Neural cell (in vitro differentiated cells): ENCODE measurements around the gene PAPOLA. TPM values are rescaled to one million over a fixed set of nuclear protein-coding genes. Genes with fewer than 3 reads are reported as not detected.
A peak's percentile ranks its signal among the peaks of the same experiment; 100 is the strongest.
"Not testable (repeated sequence)": the region's sequence is repeated elsewhere in the genome, so short reads cannot be mapped to it uniquely, and the experiment has no call there.

Experiments
- H2AFZ ChIP-seq: fragments of 200-600, 300-800 bp; sonication (generic), shearing (Covaris generic); 2 replicates; pipeline ENCODE4 v1.6.0; 2014; ENCODE audit warnings: low read depth, mild to moderate bottlenecking, antibody characterized with exemption, low read length, moderate library complexity
- H3F3A ChIP-seq: fragments of 200-600 bp; shearing (Covaris generic); 2 replicates; pipeline ENCODE4 v1.6.1; 2016; ENCODE audit warnings: mild to moderate bottlenecking, moderate library complexity, mixed read lengths, antibody characterized with exemption, low read length; ENCODE audit not compliant: insufficient read depth, poor library complexity, severe bottlenecking
- H3K27ac ChIP-seq: fragments of 200-600, 300-800 bp; sonication (generic), shearing (Covaris generic); 2 replicates; pipeline ENCODE4 v1.5.1; 2014; ENCODE audit warnings: mild to moderate bottlenecking, low read length, moderate library complexity
- H3K27me3 ChIP-seq: fragments of 300-800, 200-600 bp; sonication (generic), shearing (Covaris generic); 2 replicates; pipeline ENCODE4 v1.6.0; 2014; ENCODE audit warnings: mild to moderate bottlenecking, low read depth, low read length, moderate library complexity; ENCODE audit not compliant: insufficient read depth
- H3K36me3 ChIP-seq: fragments of 300-800, 200-600 bp; sonication (generic), shearing (Covaris generic); 2 replicates; pipeline ENCODE4 v1.5.1; 2014; ENCODE audit warnings: mild to moderate bottlenecking, antibody characterized with exemption, low read length, moderate library complexity; ENCODE audit not compliant: insufficient read depth
- H3K4me2 ChIP-seq: fragments of 300-800, 200-600 bp; sonication (generic), shearing (Covaris generic); 2 replicates; pipeline ENCODE4 v1.6.0; 2014; ENCODE audit warnings: mild to moderate bottlenecking, low read length
- H3K4me3 ChIP-seq: fragments of 300-800, 200-600 bp; sonication (generic), shearing (Covaris generic); 2 replicates; pipeline ENCODE4 v1.5.1; 2014; ENCODE audit warnings: mild to moderate bottlenecking, low read length, moderate library complexity
- H3K79me2 ChIP-seq: fragments of 200-600 bp; shearing (Covaris generic); replicated peaks from 2 replicates; pipeline ENCODE4 v1.6.0; 2014; ENCODE audit warnings: mild to moderate bottlenecking, low read length, moderate library complexity; ENCODE audit not compliant: insufficient read depth
- H3K9ac ChIP-seq: fragments of 300-800, 200-600 bp; sonication (generic), shearing (Covaris generic); 2 replicates; pipeline ENCODE4 v1.6.1; 2016; ENCODE audit warnings: mild to moderate bottlenecking, low read length, mixed read lengths
- H3K9me2 ChIP-seq: fragments of 200-600 bp; shearing (Covaris generic); 2 replicates; pipeline ENCODE4 v1.6.1; 2016; ENCODE audit warnings: mild to moderate bottlenecking, low read length, mixed read lengths; ENCODE audit not compliant: insufficient read depth
- H3K9me3 ChIP-seq: fragments of 200-600, 300-800 bp; sonication (generic), shearing (Covaris generic); 2 replicates; pipeline ENCODE4 v1.6.1; 2016; ENCODE audit warnings: mild to moderate bottlenecking, mixed run types, low read length, moderate library complexity, mixed read lengths
- H4K20me1 ChIP-seq: fragments of 200-600 bp; shearing (Covaris generic); 2 replicates; pipeline ENCODE4 v1.6.1; 2016; ENCODE audit warnings: mild to moderate bottlenecking, mixed run types; ENCODE audit not compliant: insufficient read depth
- EP300 ChIP-seq: fragments of 450-650 bp; conservative IDR thresholded peaks from 2 replicates; pipeline ENCODE4 v1.6.1; 2014; ENCODE audit warnings: antibody characterized with exemption, mild to moderate bottlenecking, moderate library complexity; ENCODE audit not compliant: poor library complexity, severe bottlenecking
- EZH2 ChIP-seq: fragments of 200-600, 300-800 bp; shearing (Covaris generic), sonication (generic); IDR thresholded peaks from 2 replicates; pipeline ENCODE4 v1.6.1; 2014; ENCODE audit warnings: antibody characterized with exemption, low read length, borderline replicate concordance, mild to moderate bottlenecking; ENCODE audit not compliant: insufficient read depth, poor library complexity, severe bottlenecking
- MXI1 ChIP-seq: fragments of 450-650 bp; conservative IDR thresholded peaks from 2 replicates; pipeline ENCODE4 v1.6.1; 2014; ENCODE audit warnings: antibody characterized with exemption, mild to moderate bottlenecking; ENCODE audit not compliant: poor library complexity, severe bottlenecking
- POLR2AphosphoS5 ChIP-seq: IDR thresholded peaks from 2 replicates; pipeline ENCODE4 v1.6.1; 2012
- RAD21 ChIP-seq: fragments of 450-650 bp; conservative IDR thresholded peaks from 2 replicates; pipeline ENCODE4 v1.6.1; 2014; ENCODE audit warnings: antibody characterized with exemption, mild to moderate bottlenecking, moderate library complexity
- SMC3 ChIP-seq: fragments of 450-650 bp; conservative IDR thresholded peaks from 2 replicates; pipeline ENCODE4 v1.6.1; 2014; ENCODE audit warnings: antibody characterized with exemption, mild to moderate bottlenecking, moderate library complexity; ENCODE audit not compliant: poor library complexity
- TAF1 ChIP-seq: IDR thresholded peaks from 2 replicates; pipeline ENCODE4 v1.6.1; 2012; ENCODE audit warnings: low read depth
- polyA plus RNA-seq: library from polyadenylated mRNA; depleted of rRNA; stranded (reverse); fragments of >200 nt; gene quantifications from 2 replicates; pipeline ENCODE4 v1.2.3, GENCODE V29; 2014
- TF ChIP-seq, protein P1 (sequence below): IDR thresholded peaks from 2 replicates; pipeline ENCODE4 v1.6.1; 2012; ENCODE audit warnings: borderline replicate concordance
- TF ChIP-seq, protein P2 (sequence below): fragments of 450-650 bp; IDR thresholded peaks from 2 replicates; pipeline ENCODE4 v1.5.1; 2014; ENCODE audit warnings: antibody characterized with exemption, mild to moderate bottlenecking, moderate library complexity; ENCODE audit not compliant: poor library complexity, severe bottlenecking

Gene PAPOLA
- polyA plus RNA-seq, 1 donor from 2014 or later: 150 TPM

DNA sequence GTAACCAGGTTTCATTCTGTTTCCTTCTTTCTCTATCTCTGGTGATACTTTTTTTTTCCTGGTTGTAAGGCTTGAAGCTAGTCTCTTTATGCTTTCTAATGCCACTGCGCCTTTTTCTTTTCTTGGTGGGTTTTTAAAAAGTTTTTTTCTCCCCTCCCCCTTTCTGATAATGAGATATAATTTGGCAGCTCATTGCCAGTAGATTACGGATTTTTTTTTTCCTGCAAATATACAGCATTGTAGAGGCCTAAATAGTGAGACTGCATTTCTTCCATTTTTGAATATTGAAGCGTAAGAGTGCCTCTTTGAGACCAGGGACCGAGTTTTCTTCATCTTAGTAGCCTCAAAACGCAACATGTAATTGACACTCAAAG lies 1.1 kb downstream of the PAPOLA start:
- Histone ChIP-seq H3K4me3 (peak overlapping the region; percentile 89), H3K36me3 (no peaks in the 10 kb centered on the region), H4K20me1 (no peaks in the 10 kb centered on the region), H3K4me2 (peak overlapping the region; percentile 75), H3K79me2 (peaks cover 57% of the 10 kb centered on the region), H3F3A (no peaks in the 10 kb centered on the region), H3K27ac (peak overlapping the region; percentile 91), H3K27me3 (no peaks in the 10 kb centered on the region), H3K9me3 (no peaks in the 10 kb centered on the region), H2AFZ (no peak overlapping the region), H3K9me2 (no peaks in the 10 kb centered on the region), H3K9ac (peak overlapping the region; percentile 94)
- TF ChIP-seq EP300 (no peak), MXI1 (no peak), EZH2 (no peak), SMC3 (no peak), RAD21 (no peak), POLR2AphosphoS5 (no peak), TAF1 (no peak)
- TF ChIP-seq, protein P1, sequence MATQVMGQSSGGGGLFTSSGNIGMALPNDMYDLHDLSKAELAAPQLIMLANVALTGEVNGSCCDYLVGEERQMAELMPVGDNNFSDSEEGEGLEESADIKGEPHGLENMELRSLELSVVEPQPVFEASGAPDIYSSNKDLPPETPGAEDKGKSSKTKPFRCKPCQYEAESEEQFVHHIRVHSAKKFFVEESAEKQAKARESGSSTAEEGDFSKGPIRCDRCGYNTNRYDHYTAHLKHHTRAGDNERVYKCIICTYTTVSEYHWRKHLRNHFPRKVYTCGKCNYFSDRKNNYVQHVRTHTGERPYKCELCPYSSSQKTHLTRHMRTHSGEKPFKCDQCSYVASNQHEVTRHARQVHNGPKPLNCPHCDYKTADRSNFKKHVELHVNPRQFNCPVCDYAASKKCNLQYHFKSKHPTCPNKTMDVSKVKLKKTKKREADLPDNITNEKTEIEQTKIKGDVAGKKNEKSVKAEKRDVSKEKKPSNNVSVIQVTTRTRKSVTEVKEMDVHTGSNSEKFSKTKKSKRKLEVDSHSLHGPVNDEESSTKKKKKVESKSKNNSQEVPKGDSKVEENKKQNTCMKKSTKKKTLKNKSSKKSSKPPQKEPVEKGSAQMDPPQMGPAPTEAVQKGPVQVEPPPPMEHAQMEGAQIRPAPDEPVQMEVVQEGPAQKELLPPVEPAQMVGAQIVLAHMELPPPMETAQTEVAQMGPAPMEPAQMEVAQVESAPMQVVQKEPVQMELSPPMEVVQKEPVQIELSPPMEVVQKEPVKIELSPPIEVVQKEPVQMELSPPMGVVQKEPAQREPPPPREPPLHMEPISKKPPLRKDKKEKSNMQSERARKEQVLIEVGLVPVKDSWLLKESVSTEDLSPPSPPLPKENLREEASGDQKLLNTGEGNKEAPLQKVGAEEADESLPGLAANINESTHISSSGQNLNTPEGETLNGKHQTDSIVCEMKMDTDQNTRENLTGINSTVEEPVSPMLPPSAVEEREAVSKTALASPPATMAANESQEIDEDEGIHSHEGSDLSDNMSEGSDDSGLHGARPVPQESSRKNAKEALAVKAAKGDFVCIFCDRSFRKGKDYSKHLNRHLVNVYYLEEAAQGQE: no peak
- TF ChIP-seq, protein P2, sequence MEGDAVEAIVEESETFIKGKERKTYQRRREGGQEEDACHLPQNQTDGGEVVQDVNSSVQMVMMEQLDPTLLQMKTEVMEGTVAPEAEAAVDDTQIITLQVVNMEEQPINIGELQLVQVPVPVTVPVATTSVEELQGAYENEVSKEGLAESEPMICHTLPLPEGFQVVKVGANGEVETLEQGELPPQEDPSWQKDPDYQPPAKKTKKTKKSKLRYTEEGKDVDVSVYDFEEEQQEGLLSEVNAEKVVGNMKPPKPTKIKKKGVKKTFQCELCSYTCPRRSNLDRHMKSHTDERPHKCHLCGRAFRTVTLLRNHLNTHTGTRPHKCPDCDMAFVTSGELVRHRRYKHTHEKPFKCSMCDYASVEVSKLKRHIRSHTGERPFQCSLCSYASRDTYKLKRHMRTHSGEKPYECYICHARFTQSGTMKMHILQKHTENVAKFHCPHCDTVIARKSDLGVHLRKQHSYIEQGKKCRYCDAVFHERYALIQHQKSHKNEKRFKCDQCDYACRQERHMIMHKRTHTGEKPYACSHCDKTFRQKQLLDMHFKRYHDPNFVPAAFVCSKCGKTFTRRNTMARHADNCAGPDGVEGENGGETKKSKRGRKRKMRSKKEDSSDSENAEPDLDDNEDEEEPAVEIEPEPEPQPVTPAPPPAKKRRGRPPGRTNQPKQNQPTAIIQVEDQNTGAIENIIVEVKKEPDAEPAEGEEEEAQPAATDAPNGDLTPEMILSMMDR: no peak

DNA sequence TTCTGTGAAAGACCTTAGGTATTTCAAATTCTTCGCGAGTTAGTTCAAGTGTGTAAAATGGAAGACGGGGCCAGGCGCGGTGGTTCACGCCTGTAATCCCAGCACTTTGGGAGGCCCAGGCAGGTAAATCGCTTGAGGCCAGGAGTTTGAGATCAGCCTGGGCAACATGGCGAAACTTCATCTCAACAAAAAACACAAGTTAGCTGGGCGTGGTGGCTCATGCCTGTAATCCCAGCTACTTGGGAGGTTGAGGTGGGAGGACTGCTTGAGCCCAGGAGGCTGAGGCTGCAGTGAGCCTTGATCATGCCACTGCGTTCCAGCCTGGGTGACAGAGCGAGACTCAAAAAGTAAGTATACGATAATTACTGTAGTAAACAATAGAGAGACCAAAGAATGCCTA lies 2.2 kb downstream of the PAPOLA start:
- H3K9ac ChIP-seq, H3K9me3 ChIP-seq, H3F3A ChIP-seq, H3K36me3 ChIP-seq, H4K20me1 ChIP-seq, H2AFZ ChIP-seq, H3K27ac ChIP-seq, H3K9me2 ChIP-seq, H3K27me3 ChIP-seq: not testable (repeated sequence)
- Histone ChIP-seq H3K4me3 (peak overlapping the region; percentile 89), H3K79me2 (peaks cover 68% of the 10 kb centered on the region), H3K4me2 (peak overlapping the region; percentile 75)

DNA sequence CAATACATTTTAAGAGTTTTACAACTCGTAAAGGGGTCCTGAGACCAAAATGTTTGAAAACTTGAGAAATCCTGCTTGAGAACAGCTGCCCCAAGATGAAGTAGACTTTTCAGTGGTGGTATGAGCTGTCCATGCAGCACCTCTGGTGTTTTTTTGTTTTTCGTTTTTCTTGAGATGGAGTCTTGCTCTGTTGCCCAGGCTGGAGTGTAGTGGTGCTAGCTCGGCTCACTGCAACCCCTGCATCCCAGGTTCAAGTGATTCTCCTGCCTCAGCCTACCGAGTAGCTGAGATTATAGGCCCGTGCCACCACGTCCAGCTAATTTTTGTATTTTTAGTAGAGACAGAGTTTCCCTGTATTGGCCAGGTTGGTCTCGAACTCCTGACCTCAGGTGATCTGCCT lies 5.5 kb downstream of the PAPOLA start:
- H3K27me3 ChIP-seq: no peaks in the 10 kb centered on the region
- no peak overlapping the region for H3K27ac ChIP-seq
- H3K4me2 ChIP-seq: no peak overlapping the region
- H3K79me2 ChIP-seq: peaks cover 99% of the 10 kb centered on the region
- H3K36me3 ChIP-seq: no peaks in the 10 kb centered on the region
- no peaks in the 10 kb centered on the region for H3K9me3 ChIP-seq
- H3F3A ChIP-seq: no peaks in the 10 kb centered on the region
- no peak overlapping the region for H2AFZ ChIP-seq
- no peaks in the 10 kb centered on the region for H3K9me2 ChIP-seq
- no peak overlapping the region for H3K4me3 ChIP-seq
- no peak for TF ChIP-seq POLR2AphosphoS5
- no peak for TF ChIP-seq EP300
- TF ChIP-seq EZH2: no peak
- TF ChIP-seq, protein P2: no peak
- no peak for TF ChIP-seq MXI1
- TF ChIP-seq RAD21: no peak
- TF ChIP-seq, protein P1: no peak
- no peak for TF ChIP-seq SMC3
- no peak for TF ChIP-seq TAF1
- H3K9ac ChIP-seq: no peak overlapping the region
- no peaks in the 10 kb centered on the region for H4K20me1 ChIP-seq
